ENCODE measurements around the gene ACTR1A. TPM values are rescaled to one million over a fixed set of nuclear protein-coding genes. Genes with fewer than 3 reads are reported as not detected.
"Not testable (repeated sequence)": the region's sequence is repeated elsewhere in the genome, so short reads cannot be mapped to it uniquely, and the experiment has no call there.

ACTR1A gene
- polyA plus RNA-seq, 1 experiment, result 164 TPM

GRCh38 chr10:102537948-102538347 is 35.4 kb upstream of the ACTR1A start:
- H3K27ac ChIP-seq (ENCODE audit: low read depth, low read length), result no peak overlapping the region
- ChIA-PET CTCF (no interaction called here), POLR2A (no interaction called here)
- H3K4me3 ChIP-seq (ENCODE audit: low read depth, low read length), result no peak overlapping the region
- no peaks in the 10 kb centered on the region for H3K27me3 ChIP-seq (ENCODE audit: control insufficient read depth, insufficient read depth, low read length)
- no peak for DNase-seq (ENCODE audit: low read depth, low spot score)
- H3K9me3 ChIP-seq (ENCODE audit: control insufficient read depth, insufficient read depth, low read length), result no peaks in the 10 kb centered on the region
- no peak for TF ChIP-seq CTCF (IDR thresholded peaks at IDR 0.05; ENCODE audit: low read depth, low read length)

- CTCF ChIA-PET, result no interaction called here
- no peak overlapping the region for H3K4me3 ChIP-seq (ENCODE audit: low read depth, low read length)
- POLR2A ChIA-PET, result no interaction called here
- no peaks in the 10 kb centered on the region for H3K27me3 ChIP-seq (ENCODE audit: control insufficient read depth, insufficient read depth, low read length)
- H3K9me3 ChIP-seq (ENCODE audit: control insufficient read depth, insufficient read depth, low read length), result no peaks in the 10 kb centered on the region
- no peak overlapping the region for H3K27ac ChIP-seq (ENCODE audit: low read depth, low read length)
- no peak for DNase-seq (ENCODE audit: low read depth, low spot score)
- no peak for TF ChIP-seq CTCF (IDR thresholded peaks at IDR 0.05; ENCODE audit: low read depth, low read length)
Observed at GRCh38 chr10:102537367-102537766, 34.9 kb upstream of the ACTR1A start.

GRCh38 chr10:102535481-102536147 is 33.1 kb upstream of the ACTR1A start:
- ChIA-PET POLR2A (no interaction called here), CTCF (no interaction called here)
- Histone ChIP-seq H3K9me3 (ENCODE audit: control insufficient read depth, insufficient read depth, low read length) (no peaks in the 10 kb centered on the region), H3K27me3 (ENCODE audit: control insufficient read depth, insufficient read depth, low read length) (no peaks in the 10 kb centered on the region), H3K4me3 (ENCODE audit: low read depth, low read length) (no peak overlapping the region), H3K27ac (ENCODE audit: low read depth, low read length) (no peak overlapping the region)
- no peak for DNase-seq (ENCODE audit: low read depth, low spot score)
- no peak for TF ChIP-seq CTCF (IDR thresholded peaks at IDR 0.05; ENCODE audit: low read depth, low read length)

GRCh38 chr10:102534966-102535365 is 32.5 kb upstream of the ACTR1A start:
- DNase-seq (ENCODE audit: low read depth, low spot score); POLR2A ChIA-PET; H3K9me3 ChIP-seq (ENCODE audit: control insufficient read depth, insufficient read depth, low read length); H3K4me3 ChIP-seq (ENCODE audit: low read depth, low read length); CTCF ChIA-PET; H3K27me3 ChIP-seq (ENCODE audit: control insufficient read depth, insufficient read depth, low read length); H3K27ac ChIP-seq (ENCODE audit: low read depth, low read length): not testable (repeated sequence)

- ChIA-PET CTCF (no interaction called here), POLR2A (no interaction called here)
- no peak overlapping the region for H3K4me3 ChIP-seq (ENCODE audit: low read depth, low read length)
- TF ChIP-seq CTCF (IDR thresholded peaks at IDR 0.05; ENCODE audit: low read depth, low read length), result no peak
- H3K27me3 ChIP-seq (ENCODE audit: control insufficient read depth, insufficient read depth, low read length), result no peaks in the 10 kb centered on the region
- no peak for DNase-seq (ENCODE audit: low read depth, low spot score)
- no peak overlapping the region for H3K27ac ChIP-seq (ENCODE audit: low read depth, low read length)
- H3K9me3 ChIP-seq (ENCODE audit: control insufficient read depth, insufficient read depth, low read length), result no peaks in the 10 kb centered on the region
Observed at GRCh38 chr10:102534333-102534732, 31.8 kb upstream of the ACTR1A start.

GRCh38 chr10:102527546-102527945 is 25.0 kb upstream of the ACTR1A start:
- Histone ChIP-seq H3K27ac (ENCODE audit: low read depth, low read length) (no peak overlapping the region), H3K4me3 (ENCODE audit: low read depth, low read length) (no peak overlapping the region), H3K9me3 (ENCODE audit: control insufficient read depth, insufficient read depth, low read length) (no peaks in the 10 kb centered on the region), H3K27me3 (ENCODE audit: control insufficient read depth, insufficient read depth, low read length) (no peaks in the 10 kb centered on the region)
- ChIA-PET CTCF (no interaction called here), POLR2A (no interaction called here)
- no peak for TF ChIP-seq CTCF (IDR thresholded peaks at IDR 0.05; ENCODE audit: low read depth, low read length)
- DNase-seq (ENCODE audit: low read depth, low spot score), result no peak

All from AG04450 (cell line).